HG03280 (cell line): Measurements from ENCODE around the gene TIGD3.

Experiments used
- ATAC-seq: cut with Tn5 transposase; IDR thresholded peaks from one replicate; pipeline ENCODE4 v1.9.1; 2021; ENCODE audit warnings: mild to moderate bottlenecking, moderate library complexity; ENCODE audit not compliant: unreplicated experiment

The TIGD3 gene

GRCh38 chr11:65404638-65405339, 50.2 kb downstream of the TIGD3 start:
- no peak for ATAC-seq
